ENCODE measurements around the gene SSTR4.

GRCh38 chr20:23071398-23071797 is 36.3 kb downstream of the SSTR4 start:
- no peak for TF ChIP-seq REST (IDR thresholded peaks at IDR 0.05; ENCODE audit: insufficient read depth in 1 of 2, low read depth in 2 of 2, low read length in 1 of 2)
- TF ChIP-seq CTCF (IDR thresholded peaks at IDR 0.05): no peak
- TF ChIP-seq POLR2AphosphoS5 (IDR thresholded peaks at IDR 0.05; ENCODE audit: low read depth, low read length): no peak

Measured in Panc1 (cell line).